ENCODE data around the gene DTYMK. TPM values are rescaled to one million over a fixed set of nuclear protein-coding genes. Genes with fewer than 3 reads are reported as not detected.

DTYMK gene
- total RNA-seq, 1 donor from 2014 or later, result 22.1 TPM

DNA sequence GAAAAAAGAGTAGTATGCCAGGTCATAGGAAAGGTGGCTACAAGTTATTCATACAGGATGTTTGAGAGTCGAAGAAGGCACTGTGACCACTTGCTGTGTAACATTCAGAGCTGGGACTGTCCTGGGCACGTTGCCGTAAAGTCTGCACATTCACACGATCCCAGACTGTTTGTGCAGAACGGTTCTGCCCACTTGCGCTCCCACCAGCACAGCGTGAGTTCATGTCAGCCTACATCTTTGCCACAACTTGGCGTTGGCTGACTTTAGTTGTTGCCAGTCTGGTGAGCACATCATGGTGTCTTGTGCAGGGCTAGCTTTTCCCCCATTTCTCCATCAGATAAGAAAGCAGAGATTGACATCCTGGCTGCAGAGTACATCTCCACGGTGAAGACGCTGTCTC is 22.3 kb upstream of the DTYMK start:
- DNase-seq (ENCODE audit: low spot score), result no peak

DNA sequence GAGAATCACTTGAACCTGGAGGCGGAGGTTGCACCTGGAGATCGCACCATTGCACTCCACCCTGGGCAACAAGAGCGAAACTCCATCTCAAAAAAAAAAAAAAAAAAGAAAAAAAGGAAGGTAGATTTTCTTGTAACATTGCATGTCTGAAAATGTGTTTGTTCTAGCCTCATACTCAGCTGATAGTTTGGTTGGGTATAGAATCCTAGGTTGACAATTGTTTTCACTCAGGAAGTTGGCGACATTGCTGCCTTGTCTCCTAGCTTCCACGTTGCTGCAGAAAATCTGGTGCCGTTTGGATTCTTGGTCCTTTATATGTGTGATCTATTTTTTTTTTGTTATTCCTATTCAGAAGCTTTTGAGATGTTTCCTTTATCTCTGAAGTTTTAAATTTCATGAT is 19.9 kb upstream of the DTYMK start:
- DNase-seq (ENCODE audit: low spot score), result no peak

DNA sequence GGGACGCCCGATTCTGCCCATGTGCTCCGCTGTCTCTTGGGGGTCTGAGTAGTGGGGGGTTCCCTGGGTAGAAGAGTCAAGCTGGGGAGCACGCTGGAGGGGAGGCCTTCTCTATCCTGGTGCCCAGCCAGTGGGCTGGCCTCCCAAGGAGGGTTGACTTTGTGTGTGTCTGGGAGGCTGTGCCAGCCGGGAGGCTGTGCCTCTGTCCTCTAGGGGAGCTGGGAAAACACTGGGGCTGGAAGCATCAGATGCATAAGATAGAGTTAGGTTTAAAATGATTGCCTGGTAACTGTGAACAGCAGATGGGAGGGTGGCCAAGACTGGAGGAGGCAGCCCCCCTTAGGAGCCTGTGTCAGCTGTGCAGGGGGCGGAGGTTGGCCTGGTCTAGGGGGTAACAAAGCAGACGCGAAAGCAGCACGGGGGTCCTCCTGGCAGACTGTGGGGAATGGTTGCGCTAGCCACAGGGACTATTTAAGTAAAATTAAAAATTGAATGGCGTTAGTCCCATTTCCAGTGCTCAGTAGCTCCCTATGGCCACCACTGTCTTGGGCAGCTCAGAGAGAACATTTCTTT is 16.5 kb upstream of the DTYMK start:
- no peak for DNase-seq (ENCODE audit: low spot score)

DNA sequence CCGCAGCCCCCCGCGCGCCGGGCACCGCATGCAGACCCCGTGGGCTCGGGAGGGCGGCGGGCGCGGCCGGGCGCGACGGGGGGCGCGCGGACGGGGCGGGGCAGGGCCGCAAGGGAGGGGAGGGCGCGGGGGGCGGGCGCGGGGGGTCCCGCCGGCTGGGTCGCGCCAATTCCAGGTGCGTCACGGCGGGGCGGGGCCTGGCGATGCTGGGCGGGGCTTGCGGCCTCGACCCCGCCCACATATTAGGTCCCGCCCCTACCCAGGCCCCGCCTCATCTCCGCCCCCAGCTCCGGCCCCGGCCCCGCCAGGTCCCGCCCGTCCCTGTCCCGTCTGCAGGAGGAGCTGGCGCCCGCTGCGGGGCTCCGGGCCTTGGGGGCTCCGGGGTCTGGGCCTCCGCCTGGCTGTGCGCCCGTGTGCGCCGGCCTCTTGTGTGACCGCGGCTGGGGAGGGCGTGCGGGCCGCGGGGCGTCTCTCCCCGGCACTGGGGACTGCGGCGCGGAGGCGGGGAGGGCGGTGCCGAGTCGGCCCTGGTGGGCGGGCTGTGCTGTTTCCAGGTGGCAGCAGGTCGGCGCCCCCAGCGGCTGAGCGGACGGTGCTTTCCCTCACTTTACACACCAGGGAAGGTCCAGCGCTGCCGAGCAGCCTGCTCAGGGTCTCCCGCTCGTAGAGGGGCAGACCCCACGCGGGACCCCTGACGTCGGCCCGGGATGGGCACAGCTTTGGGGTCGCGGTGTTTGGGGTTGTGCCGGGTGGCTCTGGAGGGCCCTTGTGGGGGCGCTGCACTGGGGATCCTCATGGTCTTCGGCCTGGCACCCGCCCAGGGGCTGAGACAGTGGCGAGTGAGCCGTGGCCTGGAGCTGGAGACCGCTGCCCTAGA is 15.8 kb upstream of the DTYMK start:
- DNase-seq (ENCODE audit: low spot score), result peak; percentile 97

DNA sequence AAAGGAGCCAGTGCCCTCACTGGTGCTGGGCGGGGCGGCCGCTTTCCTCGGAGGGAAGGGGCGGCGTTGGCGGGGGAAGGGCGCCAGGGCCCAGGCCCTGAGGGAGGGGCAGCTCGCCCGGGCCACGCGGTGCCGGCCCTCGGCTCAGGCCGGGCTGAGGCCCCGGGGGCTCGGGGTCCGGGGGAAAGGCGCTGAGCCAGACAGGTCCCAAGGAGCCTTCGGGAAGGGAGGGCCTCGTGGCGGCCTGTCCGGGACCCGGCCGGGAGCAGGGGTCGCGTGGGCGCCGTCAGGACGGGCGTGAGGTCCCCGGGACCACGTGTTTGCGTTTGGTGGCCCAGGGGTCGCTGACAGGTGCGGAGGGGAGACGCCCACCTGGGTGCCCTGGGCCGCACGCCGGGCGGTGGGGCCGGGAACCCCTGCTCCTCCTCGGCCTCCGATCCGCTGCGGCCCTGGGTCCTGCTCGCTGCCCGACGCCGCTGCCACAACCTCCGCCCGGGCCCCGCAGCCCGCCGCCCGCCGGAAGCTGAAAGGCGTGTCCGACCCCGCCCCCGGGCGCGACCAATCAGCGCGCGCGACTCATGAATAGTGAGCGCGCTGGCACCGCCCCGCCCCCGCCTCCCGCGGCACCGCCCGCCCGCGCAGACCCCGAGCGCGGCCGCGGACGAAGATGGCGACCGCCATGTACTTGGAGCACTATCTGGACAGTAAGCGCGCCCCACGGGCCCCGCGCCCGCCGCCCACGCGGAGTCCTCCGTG is 15.0 kb upstream of the DTYMK start, which contains the start of gene ING5:
TSS of gene ING5 (plus strand) at position 641 of the 756 bp plus-strand sequence. CDS start at position 668, 27 bp downstream.
- peak; percentile 99 for DNase-seq (ENCODE audit: low spot score)

DNA sequence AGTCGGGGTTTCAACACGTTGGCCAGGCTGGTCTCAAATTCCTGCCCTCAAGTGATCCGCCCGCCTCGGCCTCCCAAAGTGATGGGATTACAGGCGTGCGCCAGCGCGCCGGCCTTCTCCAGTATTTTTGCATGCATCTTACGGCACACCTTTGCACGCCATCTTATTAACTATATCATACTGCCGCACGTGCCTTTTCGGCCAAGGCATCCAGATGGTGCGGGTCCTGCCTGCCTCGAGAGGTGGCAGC is 14.5 kb upstream of the DTYMK start:
- DNase-seq (ENCODE audit: low spot score), result no peak

DNA sequence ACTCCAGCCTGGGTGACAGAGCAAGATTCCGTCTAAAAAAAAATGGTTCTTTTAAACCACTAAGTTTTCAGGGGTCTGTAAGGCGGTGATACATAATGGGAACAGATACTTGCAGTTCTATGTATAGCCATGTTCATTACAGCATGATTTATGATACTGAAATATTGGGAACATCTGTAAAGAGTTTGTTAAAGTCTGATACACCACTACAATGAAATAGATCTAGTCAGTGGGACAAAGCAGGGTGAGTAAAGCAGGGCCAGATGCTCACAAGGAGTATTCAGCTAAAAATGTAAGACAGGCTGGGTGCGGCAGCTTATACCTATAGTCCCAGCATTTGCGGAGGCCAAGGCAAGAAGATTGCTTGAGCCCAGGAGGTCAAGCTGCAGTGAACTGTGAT is 9.0 kb upstream of the DTYMK start:
- DNase-seq (ENCODE audit: low spot score), result no peak

DNA sequence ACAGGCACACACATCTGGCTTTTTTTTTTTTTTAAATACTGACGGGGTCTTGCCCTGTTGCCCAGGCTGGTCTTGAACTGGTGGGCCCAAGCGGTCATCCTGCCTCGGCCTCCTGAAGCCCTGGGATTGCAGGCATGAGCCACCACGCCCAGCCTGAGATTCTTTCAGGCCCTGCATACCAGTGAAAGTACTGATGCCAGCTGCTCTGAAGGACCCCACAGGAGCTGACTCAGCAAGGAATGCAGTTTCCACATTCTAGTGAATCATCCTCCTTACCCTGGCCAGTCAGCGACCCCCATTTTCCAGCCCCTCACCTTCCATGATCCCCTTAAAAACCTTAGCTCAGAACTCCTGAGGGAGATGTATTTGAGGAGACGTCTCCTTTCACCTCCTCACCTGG is 5.8 kb upstream of the DTYMK start:
- no peak for DNase-seq (ENCODE audit: low spot score)

DNA sequence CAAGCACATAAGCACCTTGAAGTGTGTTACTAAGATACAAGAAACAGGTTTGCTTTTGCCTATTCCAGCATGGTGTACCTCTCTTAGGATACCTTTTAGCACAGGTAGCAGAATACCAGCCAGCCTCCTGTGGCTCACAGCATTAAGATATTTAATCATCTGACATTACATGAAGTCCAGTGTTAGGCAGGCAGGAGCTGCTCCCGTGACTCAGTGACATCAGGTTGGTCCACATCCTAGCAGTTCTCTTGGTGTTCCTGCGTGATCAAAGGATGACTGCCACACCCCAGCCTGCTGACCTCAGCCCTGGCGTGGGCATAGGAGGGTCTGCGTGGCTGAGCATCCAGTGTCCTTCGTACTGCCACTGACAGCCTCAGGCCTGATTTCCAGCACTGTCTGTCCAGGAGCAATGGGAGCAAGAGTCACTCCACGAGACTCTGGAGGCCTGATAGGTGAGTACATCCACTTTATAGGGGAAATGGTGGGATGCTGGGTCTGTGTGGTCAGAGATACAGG is 3.6 kb upstream of the DTYMK start:
- DNase-seq (ENCODE audit: low spot score), result no peak

DNA sequence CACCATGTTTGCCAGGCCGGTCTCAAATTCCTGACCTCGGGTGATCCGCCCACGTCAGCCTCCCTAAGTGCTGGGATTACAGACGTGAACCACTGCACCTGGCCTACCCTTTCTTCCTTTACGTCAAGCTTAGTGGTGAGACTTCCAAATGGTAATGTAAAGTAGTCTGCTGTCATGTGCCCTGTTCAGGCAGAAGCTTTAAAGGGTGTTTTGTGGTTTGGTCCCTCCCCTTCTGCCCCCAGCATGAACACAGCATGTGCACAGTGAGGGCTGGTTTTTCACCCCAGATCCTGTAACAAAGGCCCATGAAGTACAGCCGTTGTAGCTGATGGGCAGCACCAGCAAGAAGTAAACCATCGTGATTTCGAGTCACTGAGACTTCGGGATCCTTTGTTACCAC is 2.7 kb upstream of the DTYMK start:
- DNase-seq (ENCODE audit: low spot score), result no peak

DNA sequence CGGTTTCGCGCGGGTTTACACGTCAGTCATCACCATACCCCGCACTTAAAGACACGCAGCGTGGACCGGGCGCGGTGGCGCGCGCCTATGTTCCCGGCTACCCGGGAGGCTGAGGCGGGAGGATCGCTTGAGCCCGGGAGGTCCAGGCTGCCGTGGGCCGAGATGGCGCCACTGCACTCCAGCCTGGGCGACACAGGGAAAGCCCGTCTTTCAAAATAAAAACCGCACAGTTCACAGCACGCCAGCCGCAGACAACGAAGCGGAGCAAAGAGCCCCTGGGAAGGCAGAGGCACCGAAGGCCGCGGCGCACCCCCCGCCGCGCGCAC is 328 bp downstream of the DTYMK start:
- no peak for DNase-seq (ENCODE audit: low spot score)

DNA sequence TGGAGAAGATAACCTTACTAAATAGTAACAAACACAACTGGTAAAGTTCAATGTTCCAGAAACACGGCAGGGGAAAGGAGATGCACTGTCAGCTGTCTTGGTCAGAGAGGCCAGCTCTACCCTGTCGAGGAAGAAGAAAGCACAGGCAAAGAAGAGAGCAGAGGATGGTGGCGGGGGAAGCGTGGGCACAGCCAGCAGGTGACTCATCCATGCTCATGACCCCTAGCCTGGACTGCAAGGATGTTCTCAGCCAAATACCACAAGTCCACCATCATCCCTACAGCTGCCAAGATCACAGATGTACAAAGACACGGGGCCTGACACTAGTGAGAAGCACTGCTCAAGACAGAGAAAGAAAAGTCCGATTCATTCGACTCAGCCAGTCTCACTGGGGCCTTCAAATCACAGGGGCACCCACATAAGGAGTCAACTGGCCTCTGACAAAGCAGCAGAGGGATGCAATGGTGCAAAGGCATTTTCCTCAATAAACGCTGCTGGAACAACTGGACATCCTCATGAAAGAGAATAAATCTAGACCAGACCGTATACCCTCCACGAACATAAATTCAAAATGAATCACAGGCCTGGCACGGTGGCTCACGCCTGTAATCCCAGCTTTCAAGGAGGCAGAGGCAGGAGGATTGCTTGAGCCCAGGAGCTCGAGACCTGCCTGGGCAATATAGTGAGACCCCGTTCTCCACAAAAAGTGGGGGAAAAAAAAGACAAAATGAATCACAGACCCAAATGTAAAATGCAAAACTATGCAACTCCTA is 5.6 kb downstream of the DTYMK start:
- no peak for DNase-seq (ENCODE audit: low spot score)

DNA sequence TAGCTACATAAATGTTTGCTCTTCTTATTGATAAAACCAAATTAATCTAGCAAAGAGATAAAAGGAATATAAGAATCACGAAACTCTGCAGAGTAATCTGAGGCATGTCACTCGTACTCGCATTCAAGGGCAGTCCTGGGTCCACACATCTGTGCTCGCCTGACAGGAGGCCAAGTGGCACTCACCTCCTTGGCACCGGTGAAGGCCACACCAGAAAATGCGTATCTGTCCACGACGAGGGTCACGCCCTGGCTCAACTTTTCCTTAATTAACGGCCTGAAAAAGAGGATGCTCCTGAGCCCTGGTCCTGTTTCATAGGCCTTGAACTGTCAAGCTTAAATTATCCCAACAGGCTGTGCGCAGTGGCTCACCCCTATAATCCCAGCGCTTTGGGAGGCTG is 6.6 kb downstream of the DTYMK start:
- no peak for DNase-seq (ENCODE audit: low spot score)

DNA sequence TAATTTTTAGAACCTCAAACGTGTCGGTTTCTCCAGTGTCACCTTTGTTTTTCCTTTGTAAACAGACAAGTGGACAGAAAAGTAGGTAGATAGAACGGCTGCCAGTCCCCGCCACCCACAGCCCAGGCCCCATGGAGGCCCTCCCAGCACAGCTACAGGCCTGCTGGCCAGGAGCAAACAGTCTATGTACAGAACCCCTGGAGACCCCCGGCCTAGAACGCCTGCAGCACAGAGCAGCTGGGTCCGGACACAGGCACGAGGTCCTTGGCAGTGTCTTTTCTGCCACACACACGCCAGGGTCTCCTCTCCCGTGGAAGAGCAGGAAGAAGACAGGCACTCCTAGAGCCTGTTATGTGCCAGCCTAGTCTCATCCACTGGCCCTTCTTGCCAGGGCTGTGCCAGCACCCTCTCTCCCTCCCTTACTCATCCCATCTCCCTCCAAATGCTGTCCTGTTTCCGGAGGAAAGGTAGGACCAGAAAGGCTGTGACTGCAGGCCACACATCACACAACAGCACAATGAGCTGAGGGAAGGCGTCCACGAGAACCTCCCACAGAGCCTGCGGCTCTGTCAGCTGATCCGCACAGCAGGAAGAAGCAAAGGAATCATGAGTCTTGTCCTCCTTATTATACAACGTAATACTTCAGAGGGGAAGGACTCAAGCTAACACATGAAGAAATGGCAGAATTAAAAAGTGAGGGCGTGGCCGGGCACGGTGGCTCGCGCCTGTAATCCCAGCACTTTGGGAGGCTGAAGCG is 7.7 kb downstream of the DTYMK start:
- DNase-seq (ENCODE audit: low spot score), result no peak

DNA sequence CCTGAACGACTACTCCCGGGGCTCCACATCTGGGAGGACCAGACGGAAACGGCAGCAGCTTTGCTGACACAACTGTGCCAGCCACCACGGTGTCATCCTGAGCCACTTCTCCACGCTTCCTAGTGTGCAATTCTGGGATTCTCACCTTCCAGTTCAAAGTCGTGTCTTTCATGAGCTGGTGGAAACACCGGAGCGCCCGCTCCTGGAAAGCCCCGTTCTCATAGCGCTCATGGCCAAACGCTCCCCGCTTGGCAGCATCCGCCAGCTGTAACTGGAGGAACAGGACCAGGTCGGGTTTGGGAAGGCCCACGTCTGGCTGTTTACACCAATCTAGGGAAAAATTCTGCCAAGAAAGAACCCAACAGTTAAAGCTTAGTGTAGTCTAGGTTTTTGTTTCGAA is 8.3 kb downstream of the DTYMK start:
- DNase-seq (ENCODE audit: low spot score), result no peak

DNA sequence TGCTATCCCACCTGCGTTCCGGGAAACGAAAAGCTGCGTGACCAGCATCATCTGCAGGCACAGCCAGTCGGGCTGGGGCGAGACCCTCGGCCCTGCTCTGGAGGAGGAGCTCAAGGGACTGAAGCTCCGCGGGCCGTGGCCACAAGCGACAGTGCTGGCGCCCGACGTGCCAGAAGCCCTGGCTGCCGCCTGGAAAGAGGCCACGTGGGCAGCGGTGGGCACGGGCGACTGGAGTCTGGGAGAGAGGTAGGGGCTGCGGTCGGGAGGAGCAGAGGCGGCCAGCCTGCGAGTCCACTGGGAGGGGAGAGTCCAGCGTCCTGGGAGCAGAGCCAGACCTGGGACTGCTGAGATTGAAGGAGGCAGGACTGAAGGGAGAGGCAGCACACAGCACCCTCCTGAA is 9.2 kb downstream of the DTYMK start:
- no peak for DNase-seq (ENCODE audit: low spot score)

DNA sequence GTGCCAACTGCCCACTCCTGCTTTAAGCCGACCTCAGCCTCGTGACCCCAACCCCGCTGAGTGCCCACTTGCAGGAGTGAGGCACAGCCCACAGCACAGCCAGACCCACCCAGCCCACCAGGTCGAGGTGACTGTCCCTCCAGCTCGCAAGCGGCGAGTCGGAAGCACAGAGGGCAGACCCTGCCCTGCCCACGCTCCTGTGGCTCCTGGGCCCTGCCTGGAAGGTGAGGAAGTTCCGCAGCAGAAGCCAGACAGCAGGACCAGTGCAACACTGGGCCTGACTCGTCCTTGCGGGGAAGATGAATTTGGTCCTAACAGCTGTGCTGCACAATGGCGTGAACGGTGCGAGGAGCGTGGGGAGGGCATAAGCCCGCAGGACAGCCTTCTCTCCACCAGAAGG is 9.9 kb downstream of the DTYMK start:
- no peak for DNase-seq (ENCODE audit: low spot score)

DNA sequence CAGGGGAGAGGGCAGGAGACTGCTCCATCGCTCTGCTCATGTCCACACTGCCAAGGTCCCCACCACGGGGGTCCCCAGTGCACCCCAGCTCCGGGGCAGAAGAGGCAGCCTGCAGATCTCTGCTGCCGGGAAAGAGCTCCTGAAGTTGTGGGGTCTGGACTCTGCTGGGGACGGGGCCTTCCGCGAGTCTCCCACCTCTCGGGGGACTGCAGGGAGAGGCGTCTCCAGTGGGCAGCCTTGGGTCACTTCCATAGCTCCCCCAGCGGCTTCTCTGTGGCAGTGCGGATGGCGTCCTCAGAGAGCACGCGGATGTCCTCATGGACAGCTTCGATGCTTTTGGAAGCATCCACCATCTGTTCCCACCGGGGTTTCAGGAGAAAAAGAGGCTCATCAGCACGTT is 10.7 kb downstream of the DTYMK start:
- no peak for DNase-seq (ENCODE audit: low spot score)

DNA sequence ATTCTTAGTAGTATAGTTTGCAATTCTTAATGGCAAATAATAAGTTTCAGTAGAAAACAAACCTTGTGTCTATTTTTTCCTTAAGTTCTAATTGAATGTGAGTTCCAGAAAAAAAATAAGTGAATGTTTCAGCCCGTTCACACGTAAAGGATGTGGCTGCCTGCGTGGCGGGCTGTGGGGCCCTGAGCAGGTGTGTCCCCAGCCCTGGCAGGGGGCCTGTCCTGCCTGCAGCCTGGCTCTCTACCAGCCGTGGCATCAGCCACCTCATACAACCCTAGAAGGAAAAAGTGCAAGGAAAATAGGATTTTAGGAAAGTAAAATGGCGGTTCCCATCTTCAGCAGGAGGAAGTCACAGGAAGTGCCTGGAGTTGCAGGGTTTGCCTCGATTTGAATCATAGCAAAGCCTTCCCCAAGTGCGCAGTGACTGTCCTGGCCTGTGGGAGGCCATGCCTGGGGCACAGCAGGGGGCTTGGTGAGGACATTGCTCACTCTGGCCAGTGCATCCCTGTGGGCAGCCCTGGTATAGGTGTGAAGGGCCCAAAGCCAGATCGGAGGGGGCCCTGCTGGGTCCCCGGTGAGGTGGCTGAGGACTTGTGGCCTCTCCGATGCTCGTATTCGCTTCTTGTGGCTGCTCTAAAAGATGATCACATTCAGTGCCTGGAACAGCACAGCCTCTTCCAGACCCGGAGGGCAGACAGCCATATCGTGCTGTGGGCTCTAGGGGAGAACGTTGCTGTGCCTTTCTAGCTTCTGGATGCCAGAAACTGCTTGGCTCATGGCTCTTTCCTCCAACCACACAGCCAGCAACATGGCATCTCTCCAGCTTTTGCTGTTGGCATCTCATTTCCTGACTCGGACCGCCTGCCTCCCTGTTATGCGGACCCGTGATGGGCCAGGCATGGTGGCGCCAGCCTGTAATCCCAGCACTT is 12.6 kb downstream of the DTYMK start:
- DNase-seq (ENCODE audit: low spot score), result no peak

DNA sequence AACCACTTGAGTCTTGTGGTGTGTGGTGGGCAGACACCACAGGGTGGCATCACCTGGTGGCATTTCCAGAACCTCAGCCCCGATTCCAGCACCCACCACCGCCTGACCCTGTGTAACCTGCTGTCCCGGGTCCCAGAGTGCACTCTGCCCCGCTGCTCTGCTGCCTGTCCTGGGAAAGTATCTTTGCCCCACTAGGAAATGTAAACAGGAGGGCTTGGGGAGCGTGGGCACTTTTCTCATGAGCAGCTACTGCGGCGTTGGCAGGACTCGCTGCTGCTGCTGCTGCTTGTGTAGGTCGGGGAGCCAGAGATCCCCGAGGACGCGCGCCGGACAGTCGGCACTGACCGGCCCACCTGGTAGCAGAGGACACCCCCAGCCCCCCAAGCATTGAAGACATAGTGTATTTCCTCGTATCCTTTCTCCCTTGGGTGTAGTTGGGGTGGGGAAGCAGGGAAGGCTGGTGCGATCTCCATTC is 13.4 kb downstream of the DTYMK start:
- no peak for DNase-seq (ENCODE audit: low spot score)
